GM23248 (cell line): ENCODE data around the gene DTX4.

Source experiments
- EZH2 ChIP-seq: fragments of 200-600 bp; sonication (generic); IDR thresholded peaks from 2 replicates; pipeline ENCODE4 v1.6.1; 2018; ENCODE audit warnings: antibody characterized with exemption, mild to moderate bottlenecking; ENCODE audit not compliant: insufficient read depth, poor library complexity, severe bottlenecking
- EZH2phosphoT487 ChIP-seq: fragments of 200-600 bp; sonication (generic); IDR thresholded peaks from 2 replicates; pipeline ENCODE4 v1.6.1; 2018; ENCODE audit warnings: antibody characterized with exemption, moderate library complexity, mild to moderate bottlenecking, low read depth; ENCODE audit not compliant: insufficient read depth

- TF ChIP-seq EZH2phosphoT487 (no peak), EZH2 (no peak)
Measured at GRCh38 chr11:59188954-59189353, 17.0 kb downstream of the DTX4 start.
